GM10847 (cell line): Measurements from ENCODE around the gene MACROH2A2.

Source experiments
- POLR2A ChIP-seq: IDR thresholded peaks from 2 replicates; pipeline ENCODE4 v1.6.1; 2011; ENCODE audit not compliant: insufficient read length; ENCODE audit errors: extremely low read depth

MACROH2A2 gene

DNA sequence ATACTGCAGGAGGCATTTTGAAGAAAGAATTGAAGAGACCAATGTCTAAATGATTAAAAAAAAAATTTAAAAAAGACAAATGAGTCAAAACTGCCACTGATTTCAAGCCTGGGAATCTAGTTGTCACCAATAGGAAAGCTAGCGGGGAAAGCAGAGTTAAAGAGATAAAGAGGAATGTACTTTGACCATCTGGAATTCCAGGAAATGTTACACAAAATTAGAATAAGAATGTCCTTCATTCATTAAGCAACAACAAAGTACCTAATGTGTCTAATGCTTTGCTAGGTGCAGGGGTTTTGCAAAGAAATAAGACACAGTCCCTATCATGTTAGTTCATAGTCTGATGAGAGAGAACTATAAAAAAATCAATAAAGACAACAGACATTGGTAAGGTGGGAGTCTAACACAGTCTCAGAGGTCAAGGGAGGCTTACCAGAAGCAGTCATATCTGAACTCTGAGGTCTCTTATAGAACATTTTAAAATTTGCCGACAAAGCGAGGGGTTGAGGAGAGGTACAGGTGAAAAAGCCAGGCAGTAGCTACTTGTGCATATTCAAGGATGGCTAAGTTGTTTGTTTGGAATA is 102.7 kb downstream of the MACROH2A2 start:
- TF ChIP-seq POLR2A, result no peak

DNA sequence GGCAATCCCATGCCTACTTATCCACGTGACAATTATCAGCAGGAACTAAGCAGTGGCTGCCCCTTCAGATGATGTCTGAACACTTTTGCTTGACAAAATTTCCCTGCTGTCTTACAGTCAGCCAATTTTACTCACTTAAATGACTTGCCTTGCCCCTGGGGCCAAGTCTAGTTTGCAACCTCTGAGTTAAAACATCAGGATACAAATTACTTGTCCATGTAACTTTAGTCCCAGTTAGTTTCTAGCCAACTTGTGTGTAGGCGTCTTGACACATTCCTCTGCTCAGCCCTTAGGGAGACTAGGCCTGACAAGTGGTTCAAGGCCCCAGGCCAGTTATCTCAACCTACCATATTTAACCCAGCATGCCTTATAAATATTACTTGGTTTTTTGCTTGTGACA is 105.5 kb downstream of the MACROH2A2 start:
- TF ChIP-seq POLR2A, result no peak

DNA sequence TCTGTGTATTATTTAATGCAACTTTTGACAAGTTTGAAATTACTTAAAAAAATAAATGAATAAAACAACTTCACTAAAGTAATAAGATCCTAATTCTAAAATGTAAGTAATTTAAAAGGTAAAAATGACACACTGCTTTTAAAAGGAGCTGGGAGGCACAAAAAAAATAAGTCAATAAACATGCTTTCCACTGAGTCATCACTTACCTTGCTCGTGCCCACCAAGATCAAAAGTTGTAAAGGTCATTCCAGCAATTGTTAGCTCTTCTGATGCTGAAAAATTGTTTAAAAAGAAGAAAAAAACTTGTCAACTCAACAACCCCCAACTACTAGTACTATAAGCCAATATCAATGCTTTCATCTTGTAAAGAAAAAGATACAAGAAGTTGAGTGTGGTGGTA is 108.2 kb downstream of the MACROH2A2 start:
- no peak for TF ChIP-seq POLR2A
